Body of pancreas (tissue), 4 donors: Measurements from ENCODE around the gene ACACB. TPM values are rescaled to one million over a fixed set of nuclear protein-coding genes. Genes with fewer than 3 reads are reported as not detected.
A peak's percentile ranks its signal among the peaks of the same experiment; 100 is the strongest.

Experiments used
- ATAC-seq: fragments of 150-250 bp; one replicate; pipeline ENCODE4 v1.9.1; 2016
- DNase-seq, 4 donors: peaks; one replicate each; pipeline ENCODE4 v3.0.0-alpha.2; 2019
- H3K27ac ChIP-seq, 4 donors: fragments of 200-600 bp; sonication (generic); 1 replicate in 3 of 4; 2 replicates in 1 of 4; pipeline versions ENCODE4 v1.5.1 to v1.6.1; 2016 to 2019; ENCODE audit warnings: mild to moderate bottlenecking in 1 of 4, mixed read lengths in 1 of 4, moderate library complexity in 1 of 4
- H3K27me3 ChIP-seq, 2 donors: fragments of 200-600 bp; sonication (generic); one replicate each; pipeline ENCODE4 v1.6.0; 2016; ENCODE audit warnings: mild to moderate bottlenecking in 1 of 2
- H3K36me3 ChIP-seq, 2 donors: fragments of 200-600 bp; sonication (generic); replicated peaks in 1 of 2; 2 replicates each; pipeline ENCODE4 v1.5.1; 2016; ENCODE audit warnings: low read depth in 2 of 2; ENCODE audit not compliant: insufficient read depth in 1 of 2
- H3K4me1 ChIP-seq: fragments of 200-600 bp; sonication (generic); one replicate; pipeline ENCODE4 v1.6.0; 2016
- H3K4me3 ChIP-seq, 2 donors: fragments of 200-600 bp; sonication (generic); 1 replicate in 1 of 2; 2 replicates in 1 of 2; pipeline ENCODE4 v1.5.1; 2016 to 2019
- H3K9me3 ChIP-seq, 3 donors: fragments of 200-600 bp; sonication (generic); 1 replicate in 2 of 3; 2 replicates in 1 of 3; pipeline ENCODE4 v1.5.1; 2016
- CTCF ChIP-seq, 7 experiments: fragments of 450-650 bp in 4 of 7; fragments of 200-600 bp in 3 of 7; sonication (generic) in 3 of 7; IDR thresholded peaks; one replicate each; pipeline ENCODE4 v1.5.1; 2016 to 2019; ENCODE audit warnings: antibody characterized with exemption in 7 of 7
- POLR2A ChIP-seq, 3 donors: fragments of 450-650 bp; IDR thresholded peaks; one replicate each; pipeline ENCODE4 v1.6.1; 2016; ENCODE audit warnings: antibody characterized with exemption in 3 of 3, mild to moderate bottlenecking in 2 of 3
- WGBS, 2 donors: methylation state at CpG; one replicate each; pipeline ENCODE4 v1.1.5; 2017; 5-methylcytosine and 5-hydroxymethylcytosine counted together
- intact Hi-C: fragments of 100-400 bp; cut with DNase I; formaldehyde crosslinking; loops from one replicate; pipeline ENCODE4 v1.15.1; 2023
- total RNA-seq, 2 donors: library from RNA; depleted of rRNA; stranded (reverse); fragments of >200 nt; gene quantifications; one replicate each; pipeline ENCODE4 v1.1.0, GENCODE V29; 2016

The ACACB gene
- total RNA-seq, 2 donors from 2014 or later, result 71.1 to 358 TPM

GRCh38 chr12:109098183-109098604 is 18.2 kb upstream of the ACACB start:
- Histone ChIP-seq H3K27me3 (no peaks in the 10 kb centered on the region), H3K36me3 (peaks cover 0 to 5% of the 10 kb centered on the region in 2 donors), H3K4me3 (peak overlapping the region; percentile 48 to 76), H3K4me1 (peaks cover 32% of the 10 kb centered on the region), H3K9me3 (no peaks in the 10 kb centered on the region), H3K27ac (peak overlapping the region; percentile 74 to 93 (median 86))
- 0 to 1% methylated on average over 17 to 32 of the region's 32 CpGs for WGBS, 2 donors
- TF ChIP-seq CTCF (IDR thresholded peaks at IDR 0.05) (no peak), POLR2A (IDR thresholded peaks at IDR 0.05) (peak; percentile 32 to 72 (median 58))
- DNase-seq (peak; percentile 65 to 74 (median 72)), ATAC-seq (peak; percentile 38)
- intact Hi-C loops, result loop anchor here (10.0 kb wide), 1 partner anchor 213 kb away; the partner anchor contains the start of gene DAO

- Histone ChIP-seq H3K4me3 (peak overlapping the region; percentile 48 to 76), H3K36me3 (peaks cover 0 to 8% of the 10 kb centered on the region in 2 donors), H3K9me3 (no peaks in the 10 kb centered on the region), H3K27ac (peak overlapping the region; percentile 74 to 93 (median 86)), H3K27me3 (no peaks in the 10 kb centered on the region), H3K4me1 (peaks cover 27% of the 10 kb centered on the region)
- DNase-seq, result no peak
- 2 to 3% methylated on average over 8 of the region's 8 CpGs for WGBS, 2 donors
- TF ChIP-seq POLR2A (IDR thresholded peaks at IDR 0.05), result no peak
- TF ChIP-seq CTCF (IDR thresholded peaks at IDR 0.05), result no peak
- intact Hi-C loops, result loop anchor here (10.0 kb wide), 1 partner anchor 214 kb away; the partner anchor contains the start of gene DAO
- no peak for ATAC-seq
Measured at GRCh38 chr12:109098651-109099050, 17.7 kb upstream of the ACACB start.

- ATAC-seq, result no peak
- 69 to 77% methylated on average over 12 of the region's 12 CpGs for WGBS, 2 donors
Measured at GRCh38 chr12:109099431-109100020, 16.9 kb upstream of the ACACB start.

GRCh38 chr12:109100741-109101140 is 15.6 kb upstream of the ACACB start:
- intact Hi-C loops, result no loop called here

More at GRCh38 chr12:109099431-109100020, 16.9 kb upstream of the ACACB start:
- Histone ChIP-seq H3K9me3 (no peaks in the 10 kb centered on the region), H3K27ac (no peak overlapping the region), H3K4me3 (no peak overlapping the region), H3K27me3 (no peaks in the 10 kb centered on the region), H3K4me1 (peaks cover 26% of the 10 kb centered on the region), H3K36me3 (peaks cover 0 to 14% of the 10 kb centered on the region in 2 donors)
- intact Hi-C loops, result loop anchor here (10.0 kb wide), 1 partner anchor 215 kb away; the partner anchor contains the start of gene DAO
- TF ChIP-seq POLR2A (IDR thresholded peaks at IDR 0.05), result no peak
- TF ChIP-seq CTCF (IDR thresholded peaks at IDR 0.05), result no peak
- no peak for DNase-seq

More at GRCh38 chr12:109100741-109101140, 15.6 kb upstream of the ACACB start:
- H3K4me1 ChIP-seq, result peaks cover 26% of the 10 kb centered on the region
- peaks cover 0 to 14% of the 10 kb centered on the region in 2 donors for H3K36me3 ChIP-seq
- TF ChIP-seq POLR2A (IDR thresholded peaks at IDR 0.05) (no peak), CTCF (IDR thresholded peaks at IDR 0.05) (no peak)
- H3K27ac ChIP-seq, result no peak overlapping the region
- DNase-seq, result no peak
- no peak for ATAC-seq
- H3K9me3 ChIP-seq, result no peaks in the 10 kb centered on the region
- 86 to 100% methylated on average over 4 of the region's 4 CpGs for WGBS, 2 donors
- H3K4me3 ChIP-seq, result no peak overlapping the region
- no peaks in the 10 kb centered on the region for H3K27me3 ChIP-seq
